IPS-18a (cell line): ENCODE data around the gene PSME3IP1.

Experiments used
- H3K27ac ChIP-seq: one replicate; pipeline ENCODE4 v1.5.1; 2013; ENCODE audit warnings: low read length
- H3K27me3 ChIP-seq: one replicate; pipeline ENCODE4 v1.6.1; 2013; ENCODE audit warnings: mild to moderate bottlenecking, low read length; ENCODE audit not compliant: control insufficient read depth, insufficient read depth
- H3K36me3 ChIP-seq: one replicate; pipeline ENCODE4 v1.6.1; 2013; ENCODE audit warnings: low read depth, low read length; ENCODE audit not compliant: control insufficient read depth
- H3K4me1 ChIP-seq: one replicate; pipeline ENCODE4 v1.6.1; 2013; ENCODE audit warnings: low read depth, low read length; ENCODE audit not compliant: control insufficient read depth
- H3K4me3 ChIP-seq: one replicate; pipeline ENCODE4 v1.5.1; 2013; ENCODE audit warnings: low read length
- H3K9ac ChIP-seq: one replicate; pipeline ENCODE4 v1.6.1; 2013; ENCODE audit warnings: mild to moderate bottlenecking, low read length, moderate library complexity
- H3K9me3 ChIP-seq: one replicate; pipeline ENCODE4 v1.6.1; 2013; ENCODE audit warnings: low read depth, low read length; ENCODE audit not compliant: control insufficient read depth

The PSME3IP1 gene

DNA sequence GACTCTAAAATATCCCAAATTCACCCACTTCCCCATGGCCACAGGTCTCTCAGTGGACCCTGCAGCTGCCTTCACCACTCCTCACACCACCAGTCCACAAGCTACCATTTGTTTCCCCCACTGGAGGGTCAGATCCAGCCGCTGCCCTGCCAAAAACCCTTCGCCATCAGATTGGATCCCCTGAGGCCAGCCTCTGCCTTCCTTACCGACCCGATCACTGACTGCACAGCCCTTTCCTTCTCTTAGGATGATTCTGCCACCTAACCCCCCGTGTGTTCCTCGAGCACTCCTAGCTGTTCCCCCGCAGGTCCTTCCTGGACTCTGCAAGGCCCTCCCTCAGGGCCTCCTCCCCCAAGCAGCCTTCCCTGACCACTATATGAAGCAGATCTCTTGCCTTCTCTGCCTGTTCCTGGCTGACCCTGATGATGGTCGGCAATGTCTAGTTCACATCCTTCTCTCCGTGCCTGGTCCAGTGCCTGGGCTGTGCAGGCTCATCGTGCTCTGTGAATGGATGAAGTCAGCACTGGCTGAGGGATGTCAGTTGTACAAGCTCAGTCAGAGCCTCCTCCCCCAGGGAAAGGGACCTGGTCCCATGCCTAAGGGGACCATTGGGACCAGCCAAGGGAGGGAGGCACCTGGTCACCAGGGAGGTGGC is 47.4 kb downstream of the PSME3IP1 start:
- no peak overlapping the region for H3K9ac ChIP-seq
- H3K9me3 ChIP-seq: no peaks in the 10 kb centered on the region
- H3K27me3 ChIP-seq: no peaks in the 10 kb centered on the region
- no peak overlapping the region for H3K27ac ChIP-seq
- no peak overlapping the region for H3K4me3 ChIP-seq
- peaks cover 4% of the 10 kb centered on the region for H3K4me1 ChIP-seq
- H3K36me3 ChIP-seq: no peaks in the 10 kb centered on the region

DNA sequence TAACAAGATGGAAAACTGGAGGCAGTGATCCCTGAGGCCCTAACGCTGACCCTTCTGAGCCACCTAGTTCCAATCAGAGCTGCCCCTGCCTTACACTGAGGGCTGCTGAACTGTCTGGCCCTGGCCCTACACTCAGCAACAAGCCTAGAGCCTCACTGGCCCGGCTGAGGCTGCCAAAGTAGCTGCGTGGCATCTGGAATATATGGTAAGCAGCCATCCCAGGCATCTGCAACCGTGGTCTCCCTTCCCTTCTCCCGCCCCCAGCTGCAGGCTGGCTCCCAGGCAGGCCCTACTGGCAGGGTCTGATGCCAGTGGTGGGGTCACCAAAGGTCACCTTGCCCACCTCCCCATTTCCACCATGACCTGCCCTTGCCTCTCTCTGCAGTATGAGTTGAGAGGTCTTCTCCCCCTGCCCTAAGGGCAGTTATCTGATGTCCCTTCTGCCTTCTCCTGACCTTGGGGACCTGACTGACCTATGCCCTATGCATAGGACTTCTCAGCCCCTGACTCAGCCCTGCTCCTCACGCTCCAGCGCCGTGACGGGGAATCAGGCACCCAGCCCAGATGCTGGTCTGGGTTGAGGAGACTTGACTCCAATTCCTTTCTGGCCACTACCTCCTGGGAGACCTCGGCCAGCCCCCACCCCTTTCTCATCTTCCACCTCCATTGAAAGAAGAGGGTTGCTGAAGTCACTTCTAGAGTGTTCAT is 48.1 kb downstream of the PSME3IP1 start:
- Histone ChIP-seq H3K27ac (no peak overlapping the region), H3K4me3 (no peak overlapping the region), H3K36me3 (no peaks in the 10 kb centered on the region), H3K9me3 (no peaks in the 10 kb centered on the region), H3K27me3 (no peaks in the 10 kb centered on the region), H3K4me1 (peaks cover 4% of the 10 kb centered on the region), H3K9ac (no peak overlapping the region)

DNA sequence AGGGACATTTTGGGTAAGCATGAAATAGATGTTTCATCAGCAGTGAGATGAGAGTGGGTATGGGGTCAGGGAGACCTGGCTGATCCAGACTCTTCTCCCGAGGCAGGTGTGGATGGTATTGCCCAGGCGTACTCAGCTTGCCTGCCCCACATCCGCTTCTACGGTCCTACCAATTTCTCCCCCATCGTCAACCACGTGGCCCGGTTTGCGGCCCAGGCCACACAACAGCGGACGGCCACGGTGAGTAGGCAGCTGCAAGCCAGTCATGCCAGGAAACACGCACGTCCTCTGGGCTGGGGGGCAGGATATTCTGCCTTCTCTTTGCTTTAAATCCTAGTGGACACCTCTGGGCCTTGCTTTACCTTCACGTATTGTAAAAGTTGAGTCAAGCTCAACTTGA is 48.8 kb downstream of the PSME3IP1 start:
- H3K9me3 ChIP-seq: no peaks in the 10 kb centered on the region
- H3K36me3 ChIP-seq: no peaks in the 10 kb centered on the region
- H3K27me3 ChIP-seq: no peaks in the 10 kb centered on the region
- no peak overlapping the region for H3K27ac ChIP-seq
- no peak overlapping the region for H3K4me3 ChIP-seq
- peaks cover 4% of the 10 kb centered on the region for H3K4me1 ChIP-seq
- H3K9ac ChIP-seq: no peak overlapping the region

DNA sequence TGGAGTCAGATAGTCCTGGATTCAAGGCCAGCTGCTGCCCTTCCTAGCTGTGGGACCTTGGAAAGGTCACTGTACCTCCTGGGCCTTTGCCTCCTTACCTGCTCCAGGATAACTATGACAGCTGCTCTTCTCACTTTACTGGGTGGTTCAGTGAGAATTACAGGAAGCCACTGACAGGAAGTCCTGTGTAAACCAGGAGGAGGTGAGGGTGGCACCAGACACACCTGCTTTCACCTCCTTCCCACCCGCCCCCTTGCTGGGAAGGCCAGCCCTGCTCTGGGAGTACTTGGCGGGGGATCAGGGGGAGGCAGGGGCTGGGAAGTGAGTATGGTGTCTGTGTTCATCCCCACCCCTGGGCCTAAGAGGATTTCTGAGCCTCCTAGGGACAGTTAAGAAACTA is 50.9 kb downstream of the PSME3IP1 start:
- peaks cover 4% of the 10 kb centered on the region for H3K4me1 ChIP-seq
- no peak overlapping the region for H3K4me3 ChIP-seq
- H3K9me3 ChIP-seq: no peaks in the 10 kb centered on the region
- H3K36me3 ChIP-seq: no peaks in the 10 kb centered on the region
- H3K9ac ChIP-seq: no peak overlapping the region
- H3K27me3 ChIP-seq: no peaks in the 10 kb centered on the region
- no peak overlapping the region for H3K27ac ChIP-seq

DNA sequence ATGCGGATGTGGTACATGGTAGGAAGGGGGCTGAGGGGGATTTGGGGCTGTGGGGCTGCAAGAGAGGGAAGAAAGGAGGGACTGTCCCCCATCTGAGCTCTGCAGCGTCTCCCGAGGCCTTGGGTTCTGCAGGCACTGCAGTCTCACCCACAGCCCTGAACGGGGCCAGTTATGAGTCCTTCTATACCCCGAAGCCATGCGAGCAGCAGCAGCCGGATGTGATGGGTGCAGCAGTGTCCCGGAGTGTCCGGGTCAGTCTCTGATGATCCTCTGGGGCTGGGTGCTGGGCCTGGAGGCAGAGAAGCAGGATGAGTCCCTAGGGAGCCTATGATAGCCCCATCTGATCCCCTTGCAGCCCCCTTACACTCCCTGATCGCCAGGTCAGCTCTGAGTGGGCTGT is 52.0 kb downstream of the PSME3IP1 start:
- no peak overlapping the region for H3K4me3 ChIP-seq
- H3K4me1 ChIP-seq: peaks cover 4% of the 10 kb centered on the region
- H3K36me3 ChIP-seq: no peaks in the 10 kb centered on the region
- H3K9ac ChIP-seq: no peak overlapping the region
- no peak overlapping the region for H3K27ac ChIP-seq
- H3K9me3 ChIP-seq: no peaks in the 10 kb centered on the region
- no peaks in the 10 kb centered on the region for H3K27me3 ChIP-seq

DNA sequence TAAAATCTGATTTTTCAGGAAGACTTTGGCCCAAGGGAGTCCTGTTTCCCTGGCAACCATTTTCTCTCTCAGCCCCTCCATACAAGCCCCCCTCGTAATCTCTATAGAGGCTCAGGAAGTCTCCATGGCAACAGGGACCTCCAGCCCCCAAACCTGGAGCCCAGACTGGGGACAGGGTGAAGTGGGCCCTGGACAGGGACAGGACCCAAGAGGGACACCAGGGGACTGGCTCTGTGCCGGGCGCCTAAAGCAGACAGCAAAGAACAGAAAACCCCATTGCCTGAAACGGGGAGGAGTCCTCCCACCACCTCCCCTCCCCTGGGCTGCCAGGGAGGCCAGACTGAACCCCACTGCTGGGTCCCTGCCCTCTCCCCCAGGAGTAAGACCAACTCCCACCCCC is 52.8 kb downstream of the PSME3IP1 start:
- Histone ChIP-seq H3K27ac (no peak overlapping the region), H3K9ac (no peak overlapping the region), H3K36me3 (no peaks in the 10 kb centered on the region), H3K4me1 (peaks cover 4% of the 10 kb centered on the region), H3K9me3 (no peaks in the 10 kb centered on the region), H3K27me3 (no peaks in the 10 kb centered on the region), H3K4me3 (no peak overlapping the region)

DNA sequence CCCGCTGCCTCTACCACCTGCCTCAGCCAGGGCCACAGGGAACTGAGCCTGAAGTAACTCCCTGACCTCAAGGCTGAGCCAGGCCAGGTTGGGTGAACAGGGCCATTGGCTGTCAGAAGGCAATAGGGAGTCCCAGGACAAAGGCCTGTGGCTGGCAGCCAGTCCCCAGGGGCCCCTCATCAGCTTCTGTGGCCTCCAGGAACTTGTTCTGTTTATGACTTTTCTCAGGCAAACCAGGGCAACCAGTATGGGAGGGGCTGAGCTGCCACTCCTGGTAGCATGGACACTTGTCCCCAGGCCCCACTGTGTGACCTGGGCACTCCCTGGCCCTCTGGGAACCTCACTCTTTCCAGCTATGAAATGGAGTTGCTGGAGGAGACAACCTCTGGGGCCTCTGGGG is 53.4 kb downstream of the PSME3IP1 start:
- Histone ChIP-seq H3K27ac (no peak overlapping the region), H3K27me3 (no peaks in the 10 kb centered on the region), H3K4me1 (peaks cover 4% of the 10 kb centered on the region), H3K36me3 (no peaks in the 10 kb centered on the region), H3K9me3 (no peaks in the 10 kb centered on the region), H3K9ac (no peak overlapping the region), H3K4me3 (no peak overlapping the region)

DNA sequence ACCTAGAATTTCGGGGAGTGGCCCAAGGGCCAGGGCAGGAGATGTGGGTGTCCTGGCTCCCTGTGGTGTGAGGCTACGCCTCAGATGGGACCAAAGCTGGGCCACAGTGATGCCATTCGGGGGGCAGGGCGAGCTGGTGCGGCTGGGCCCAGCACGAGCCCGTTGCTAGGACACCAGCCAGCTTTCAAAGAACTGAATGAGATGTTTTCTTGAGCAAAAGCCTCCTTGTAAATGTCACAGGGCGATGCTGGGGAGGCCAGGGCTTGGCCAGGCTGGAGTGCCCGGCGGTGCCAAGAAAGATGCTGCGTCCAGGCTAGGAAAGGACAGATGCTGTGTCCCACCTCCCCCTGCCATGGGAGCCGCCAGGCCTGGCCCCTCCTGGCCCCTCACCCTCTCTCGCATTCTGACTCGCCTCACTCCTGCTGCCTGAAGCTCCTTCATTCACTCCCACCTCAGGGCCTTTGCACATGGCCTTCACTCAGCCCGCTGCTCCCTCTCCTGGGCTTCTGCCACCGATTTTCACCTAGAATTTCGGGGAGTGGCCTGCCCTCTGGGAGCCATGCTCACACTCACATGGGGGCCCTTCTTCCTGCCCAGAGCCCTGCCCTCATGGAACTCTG is 54.4 kb downstream of the PSME3IP1 start:
- Histone ChIP-seq H3K9me3 (no peaks in the 10 kb centered on the region), H3K36me3 (no peaks in the 10 kb centered on the region), H3K27me3 (no peaks in the 10 kb centered on the region), H3K9ac (no peak overlapping the region), H3K27ac (no peak overlapping the region), H3K4me3 (no peak overlapping the region), H3K4me1 (peaks cover 4% of the 10 kb centered on the region)

DNA sequence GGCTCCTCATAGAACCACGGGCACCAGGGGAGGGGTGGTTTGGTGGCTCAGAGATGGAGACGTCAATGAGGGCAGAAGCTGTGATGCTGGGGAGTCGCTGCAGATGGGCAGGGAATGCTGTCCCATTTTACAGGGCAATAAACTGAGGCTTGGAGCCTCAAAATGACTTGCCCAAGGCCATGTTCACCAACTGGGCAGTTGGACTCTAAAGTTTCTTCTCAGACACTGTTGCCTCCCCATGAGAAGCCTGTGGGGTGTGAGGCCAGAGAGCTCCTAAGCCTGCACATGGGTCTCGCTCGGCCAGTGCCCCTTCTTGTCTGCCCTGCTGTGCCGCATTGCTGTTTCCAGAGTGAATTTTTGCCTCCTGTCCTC is 54.9 kb downstream of the PSME3IP1 start:
- H3K9me3 ChIP-seq: no peaks in the 10 kb centered on the region
- H3K36me3 ChIP-seq: no peaks in the 10 kb centered on the region
- H3K4me1 ChIP-seq: peaks cover 4% of the 10 kb centered on the region
- H3K9ac ChIP-seq: no peak overlapping the region
- no peaks in the 10 kb centered on the region for H3K27me3 ChIP-seq
- no peak overlapping the region for H3K27ac ChIP-seq
- no peak overlapping the region for H3K4me3 ChIP-seq

DNA sequence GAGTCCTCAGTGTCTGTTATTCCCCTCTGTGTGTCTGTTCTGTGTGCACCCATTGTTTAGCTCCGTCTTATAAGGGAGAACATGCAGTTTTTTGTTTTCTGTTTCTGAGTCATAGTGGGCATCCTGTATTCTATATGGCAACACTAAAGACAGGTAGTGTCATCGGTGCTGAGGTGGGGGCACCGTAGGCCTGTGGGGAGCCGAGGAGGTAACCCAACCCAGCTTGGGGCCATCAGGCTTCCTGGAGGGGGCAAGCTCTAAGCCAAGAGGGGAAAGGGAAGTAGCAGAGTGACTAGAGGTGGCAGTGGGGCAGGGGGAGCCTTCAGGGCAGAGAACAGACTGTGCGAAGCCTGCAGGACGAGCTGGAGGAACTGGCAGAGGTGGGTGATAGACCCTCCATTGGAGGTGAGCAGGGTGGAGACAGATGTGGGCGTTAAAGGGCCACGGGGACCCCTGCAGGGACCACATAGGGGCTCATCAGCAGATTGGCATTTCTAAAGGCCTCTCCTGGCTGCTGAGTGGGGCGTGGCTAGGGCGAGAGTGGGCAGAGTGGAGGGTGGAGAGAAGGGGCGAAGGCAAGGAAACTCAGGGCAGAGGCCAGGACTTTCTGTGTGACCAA is 57.0 kb downstream of the PSME3IP1 start:
- no peak overlapping the region for H3K9ac ChIP-seq
- no peak overlapping the region for H3K4me3 ChIP-seq

DNA sequence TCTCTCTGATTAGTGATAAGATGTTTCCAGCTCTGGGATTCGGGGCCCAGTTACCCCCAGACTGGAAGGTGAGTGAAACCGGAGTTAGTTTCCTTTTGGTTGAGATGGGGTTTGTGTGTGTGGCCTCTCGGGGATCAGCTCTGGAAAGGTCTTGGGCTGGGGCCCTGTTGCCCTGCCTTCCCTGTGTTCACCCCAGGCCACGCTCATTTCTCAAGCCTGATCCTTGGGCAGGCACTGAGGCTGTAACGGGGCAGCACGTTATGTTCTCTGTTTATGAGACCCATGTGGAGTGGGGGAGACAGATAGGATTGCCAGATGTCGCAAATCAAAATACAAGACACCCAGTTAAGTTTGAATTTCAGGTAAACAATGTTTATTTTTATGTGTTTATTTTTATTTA is 58.0 kb downstream of the PSME3IP1 start:
- no peak overlapping the region for H3K4me3 ChIP-seq
- H3K27ac ChIP-seq: no peak overlapping the region
- H3K4me1 ChIP-seq: no peaks in the 10 kb centered on the region
- H3K9ac ChIP-seq: no peak overlapping the region
- no peaks in the 10 kb centered on the region for H3K27me3 ChIP-seq
- no peaks in the 10 kb centered on the region for H3K36me3 ChIP-seq
- H3K9me3 ChIP-seq: no peaks in the 10 kb centered on the region

More for the DNA sequence above, 57.0 kb downstream of the PSME3IP1 start:
- no peaks in the 10 kb centered on the region for H3K36me3 ChIP-seq
- no peaks in the 10 kb centered on the region for H3K27me3 ChIP-seq
- H3K27ac ChIP-seq: no peak overlapping the region
- H3K9me3 ChIP-seq: no peaks in the 10 kb centered on the region
- no peaks in the 10 kb centered on the region for H3K4me1 ChIP-seq
